Measurements from ENCODE around the gene NAGS. TPM values are rescaled to one million over a fixed set of nuclear protein-coding genes. Genes with fewer than 3 reads are reported as not detected.

Gene NAGS
- total RNA-seq, 1 experiment from 2014 or later: 1.6 TPM

- DNase-seq: no peak
- H3K27ac Mint-ChIP-seq (ENCODE audit: unreplicated experiment): no peak overlapping the region
- no peak overlapping the region for H3K4me3 Mint-ChIP-seq (ENCODE audit: low read depth, unreplicated experiment)
- no peaks in the 10 kb centered on the region for H3K4me1 Mint-ChIP-seq (ENCODE audit: low read depth, unreplicated experiment)
- no peaks in the 10 kb centered on the region for H3K9me3 Mint-ChIP-seq (ENCODE audit: low read depth, unreplicated experiment)
- intact Hi-C loops (cut with micrococcal nuclease; ENCODE audit: unreplicated experiment): no loop called here
- H3K27me3 Mint-ChIP-seq (ENCODE audit: unreplicated experiment): peaks cover 78% of the 10 kb centered on the region
- BruUV-seq (replicated peaks): no TSS peak
- CTCF ChIA-PET: no interaction called here
- no peaks in the 10 kb centered on the region for H3K36me3 Mint-ChIP-seq (ENCODE audit: insufficient read depth, unreplicated experiment)
- no peak for TF ChIP-seq CTCF (IDR thresholded peaks at IDR 0.05; ENCODE audit: unreplicated experiment)
Measured at GRCh38 chr17:43976963-43977837, 27.2 kb upstream of the NAGS start.

DNA sequence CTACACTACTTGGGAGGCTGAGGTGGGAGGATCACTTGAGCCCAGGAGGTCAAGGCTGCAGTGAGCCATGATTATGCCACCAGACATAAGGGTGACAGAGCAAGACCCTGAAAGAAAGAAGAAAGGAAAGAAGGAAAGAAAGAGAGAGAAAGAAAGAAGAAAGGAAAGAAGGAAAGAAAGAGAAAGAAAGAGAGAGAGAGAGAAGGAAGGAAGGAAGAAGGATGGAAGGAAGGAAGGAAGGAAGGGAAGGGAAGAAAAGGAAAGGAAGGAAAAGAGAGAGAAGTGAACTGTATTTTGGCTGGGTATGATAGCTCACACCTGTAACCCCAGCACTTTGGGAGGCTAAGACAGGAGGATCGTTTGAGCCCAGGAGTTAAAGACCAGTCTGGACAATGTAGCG lies 26.3 kb upstream of the NAGS start:
- no TSS peak for BruUV-seq (replicated peaks)
- no peak for DNase-seq
- Mint-ChIP-seq H3K27ac (ENCODE audit: unreplicated experiment) (no peak overlapping the region), H3K4me1 (ENCODE audit: low read depth, unreplicated experiment) (no peaks in the 10 kb centered on the region), H3K9me3 (ENCODE audit: low read depth, unreplicated experiment) (no peaks in the 10 kb centered on the region), H3K36me3 (ENCODE audit: insufficient read depth, unreplicated experiment) (no peaks in the 10 kb centered on the region), H3K27me3 (ENCODE audit: unreplicated experiment) (peaks cover 87% of the 10 kb centered on the region), H3K4me3 (ENCODE audit: low read depth, unreplicated experiment) (no peak overlapping the region)
- TF ChIP-seq CTCF (IDR thresholded peaks at IDR 0.05; ENCODE audit: unreplicated experiment): no peak
- CTCF ChIA-PET: interaction anchor here (0.6 kb wide), 1 partner anchor 8 kb away, joined by 7 read pairs; no protein-coding TSS in a partner anchor
- intact Hi-C loops (cut with micrococcal nuclease; ENCODE audit: unreplicated experiment): no loop called here

GRCh38 chr17:43979011-43979410 lies 25.4 kb upstream of the NAGS start:
- CTCF ChIA-PET: interaction anchor here (0.7 to 1.1 kb wide), 4 partner anchors 9 to 173 kb away, joined by 4 to 17 read pairs (median 10); no protein-coding TSS in a partner anchor
- Mint-ChIP-seq H3K36me3 (ENCODE audit: insufficient read depth, unreplicated experiment) (no peaks in the 10 kb centered on the region), H3K4me3 (ENCODE audit: low read depth, unreplicated experiment) (no peak overlapping the region), H3K27me3 (ENCODE audit: unreplicated experiment) (peaks cover 90% of the 10 kb centered on the region), H3K4me1 (ENCODE audit: low read depth, unreplicated experiment) (no peaks in the 10 kb centered on the region), H3K27ac (ENCODE audit: unreplicated experiment) (no peak overlapping the region), H3K9me3 (ENCODE audit: low read depth, unreplicated experiment) (no peaks in the 10 kb centered on the region)
- intact Hi-C loops (cut with micrococcal nuclease; ENCODE audit: unreplicated experiment): no loop called here
- DNase-seq: no peak
- TF ChIP-seq CTCF (IDR thresholded peaks at IDR 0.05; ENCODE audit: unreplicated experiment): no peak
- BruUV-seq (replicated peaks): no TSS peak

DNA sequence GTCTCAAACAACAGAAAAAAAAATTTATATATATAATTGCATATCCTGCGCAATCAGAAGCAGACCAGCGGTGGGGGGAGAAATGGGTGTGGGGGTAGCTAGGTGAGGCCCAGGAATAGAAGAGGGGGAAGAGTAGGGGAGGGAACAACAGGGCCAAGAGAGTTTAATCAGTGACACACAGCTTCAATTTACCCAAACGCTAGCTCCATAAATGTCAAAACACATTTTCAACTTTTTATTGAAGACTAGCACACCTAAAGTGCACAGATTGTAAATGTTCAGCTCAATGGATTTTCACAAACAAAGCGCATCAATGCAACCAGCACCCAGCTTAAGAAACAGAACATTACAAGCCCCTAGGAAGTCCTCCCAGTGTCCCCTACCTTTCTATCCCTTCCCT lies 24.8 kb upstream of the NAGS start:
- no peak overlapping the region for H3K27ac Mint-ChIP-seq (ENCODE audit: unreplicated experiment)

More for the DNA sequence above, 24.8 kb upstream of the NAGS start:
- Mint-ChIP-seq H3K4me3 (ENCODE audit: low read depth, unreplicated experiment) (no peak overlapping the region), H3K9me3 (ENCODE audit: low read depth, unreplicated experiment) (no peaks in the 10 kb centered on the region), H3K27me3 (ENCODE audit: unreplicated experiment) (peaks cover 90% of the 10 kb centered on the region), H3K4me1 (ENCODE audit: low read depth, unreplicated experiment) (no peaks in the 10 kb centered on the region), H3K36me3 (ENCODE audit: insufficient read depth, unreplicated experiment) (no peaks in the 10 kb centered on the region)
- no TSS peak for BruUV-seq (replicated peaks)
- no peak for DNase-seq
- no peak for TF ChIP-seq CTCF (IDR thresholded peaks at IDR 0.05; ENCODE audit: unreplicated experiment)
- intact Hi-C loops (cut with micrococcal nuclease; ENCODE audit: unreplicated experiment): no loop called here
- CTCF ChIA-PET: interaction anchor here (0.6 to 1.1 kb wide), 6 partner anchors 10 to 173 kb away, joined by 3 to 17 read pairs (median 6); no protein-coding TSS in a partner anchor

Measured in Calu3 (cell line).